ENCODE results near the gene TEX50. TPM values are rescaled to one million over a fixed set of nuclear protein-coding genes. Genes with fewer than 3 reads are reported as not detected.
"Not testable (repeated sequence)": the region's sequence is repeated elsewhere in the genome, so short reads cannot be mapped to it uniquely, and the experiment has no call there.

TEX50 gene
- total and polyA plus RNA-seq, 2 experiments from 2014 or later: not detected

DNA sequence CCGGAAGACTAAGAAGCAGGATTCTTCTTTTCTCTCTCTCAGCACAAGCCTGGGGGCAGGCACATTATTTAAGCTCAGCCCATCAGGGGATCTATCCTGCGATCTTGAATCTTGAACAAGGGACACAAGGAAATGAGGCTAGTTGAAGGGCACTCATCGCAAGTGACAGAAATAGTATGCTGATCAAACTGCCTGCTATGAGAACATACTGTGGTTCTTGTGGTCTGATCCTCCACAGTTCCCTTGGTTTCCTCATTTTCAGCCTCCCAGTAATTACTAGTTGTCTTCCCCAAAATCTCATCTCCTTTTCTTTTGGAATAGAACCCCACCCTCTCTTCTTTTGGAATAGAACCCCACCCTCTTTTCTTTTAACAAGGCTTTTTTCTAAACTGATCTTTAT is 28.0 kb downstream of the TEX50 start:
- Histone ChIP-seq H3K36me3 (ENCODE audit: low read depth) (no peaks in the 10 kb centered on the region), H3K27ac (no peak overlapping the region), H3K79me2 (ENCODE audit: insufficient read depth) (no peaks in the 10 kb centered on the region), H3K4me2 (ENCODE audit: unreplicated experiment) (no peak overlapping the region), H3K9ac (no peak overlapping the region), H3K9me3 (ENCODE audit: low read depth) (no peaks in the 10 kb centered on the region), H2AFZ (no peak overlapping the region), H3K4me3 (no peak overlapping the region), H3F3A (ENCODE audit: insufficient read depth) (no peaks in the 10 kb centered on the region), H3K9me2 (ENCODE audit: insufficient read depth) (no peaks in the 10 kb centered on the region), H4K20me1 (ENCODE audit: insufficient read depth) (no peaks in the 10 kb centered on the region), H3K27me3 (replicated peaks; ENCODE audit: insufficient read depth) (peaks cover 2% of the 10 kb centered on the region; the same call in 1 of the 2 replicates), H3K4me1 (ENCODE audit: insufficient read depth) (peaks cover 3% of the 10 kb centered on the region; the same call in 1 of the 2 replicates)
- in situ Hi-C loops (cut with MboI): no loop called here
- TF ChIP-seq EZH2 (IDR thresholded peaks at IDR 0.05; ENCODE audit: insufficient read depth, poor library complexity, severe bottlenecking): no peak
- no peak for TF ChIP-seq EZH2phosphoT487 (IDR thresholded peaks at IDR 0.05; ENCODE audit: insufficient read depth, low read depth)
- no peak for DNase-seq
- 83 to 84% methylated on average over 3 of the region's 3 CpGs for WGBS, 2 experiments (ENCODE audit: low coverage in 1 of 2, low lambda C conversion rate in 2 of 2, missing lambda C conversion rate in 2 of 2)

DNA sequence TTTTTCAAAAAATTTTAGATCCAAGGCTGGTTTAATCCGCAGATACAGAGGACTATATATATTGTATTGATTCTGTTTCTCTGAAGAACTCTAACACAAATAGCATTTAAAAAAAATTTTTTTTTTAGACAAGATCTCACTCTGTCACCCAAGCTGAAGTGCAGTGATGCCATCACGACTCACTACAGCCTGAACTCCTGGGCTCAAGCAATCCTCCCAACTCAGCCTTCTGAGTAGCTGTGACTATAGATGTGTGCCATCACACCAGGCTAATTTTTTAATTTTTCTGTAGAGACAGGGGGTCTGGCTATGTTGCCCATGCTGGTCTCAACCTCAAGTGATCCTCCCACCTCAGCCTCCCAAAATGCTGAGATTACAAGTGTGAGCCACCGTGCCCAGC is 31.5 kb downstream of the TEX50 start:
- Histone ChIP-seq H3K4me3 (no peak overlapping the region), H3K27ac (no peak overlapping the region), H3K79me2 (ENCODE audit: insufficient read depth) (no peaks in the 10 kb centered on the region), H2AFZ (no peak overlapping the region), H3K4me1 (ENCODE audit: insufficient read depth) (peaks cover 3% of the 10 kb centered on the region; the same call in 1 of the 2 replicates), H3F3A (ENCODE audit: insufficient read depth) (no peaks in the 10 kb centered on the region), H4K20me1 (ENCODE audit: insufficient read depth) (no peaks in the 10 kb centered on the region), H3K9me3 (ENCODE audit: low read depth) (no peaks in the 10 kb centered on the region), H3K9me2 (ENCODE audit: insufficient read depth) (no peaks in the 10 kb centered on the region), H3K36me3 (ENCODE audit: low read depth) (no peaks in the 10 kb centered on the region), H3K9ac (no peak overlapping the region), H3K27me3 (replicated peaks; ENCODE audit: insufficient read depth) (peaks cover 11% of the 10 kb centered on the region), H3K4me2 (ENCODE audit: unreplicated experiment) (no peak overlapping the region)
- peak; percentile 55 for DNase-seq
- TF ChIP-seq EZH2 (IDR thresholded peaks at IDR 0.05; ENCODE audit: insufficient read depth, poor library complexity, severe bottlenecking) (no peak), EZH2phosphoT487 (IDR thresholded peaks at IDR 0.05; ENCODE audit: insufficient read depth, low read depth) (no peak)
- WGBS, 2 experiments (ENCODE audit: low coverage in 1 of 2, low lambda C conversion rate in 2 of 2, missing lambda C conversion rate in 2 of 2): 34 to 43% methylated on average over 3 of the region's 3 CpGs
- in situ Hi-C loops (cut with MboI): no loop called here

DNA sequence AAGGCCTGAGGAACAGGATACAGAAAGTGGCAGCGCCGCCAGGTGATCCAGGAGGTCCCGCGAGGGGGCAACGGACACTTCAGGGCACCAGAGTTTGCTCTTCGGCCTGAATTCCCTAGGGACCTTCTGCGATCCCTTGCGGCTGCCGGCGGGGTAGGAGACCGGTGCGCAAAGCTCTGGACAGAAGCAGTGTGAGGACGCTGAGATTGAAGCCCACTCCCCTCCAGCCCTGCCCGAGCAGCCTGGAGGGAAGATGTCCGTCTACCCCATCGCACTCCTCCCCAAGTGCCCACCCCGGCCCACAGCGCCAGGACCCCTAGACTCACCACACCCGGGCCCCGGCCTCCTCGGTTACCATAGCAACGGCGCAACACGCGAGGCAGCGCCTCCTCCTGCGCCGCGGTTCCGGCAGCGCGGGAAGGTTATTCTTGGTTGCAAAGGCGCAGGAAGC is 34.4 kb downstream of the TEX50 start, which contains the start of gene ANKRD45:
Gene ANKRD45 (minus strand): TSS at position 361 of the 451 bp plus-strand sequence. CDS start 10,433 bp downstream, outside the sequence.
- Histone ChIP-seq H3K36me3 (ENCODE audit: low read depth) (no peaks in the 10 kb centered on the region), H3K27ac (no peak within 1 kb of the TSS), H3K27me3 (replicated peaks; ENCODE audit: insufficient read depth) (peaks cover 11% of the 10 kb centered on the region), H3K4me2 (ENCODE audit: unreplicated experiment) (peak within 1 kb of the TSS; percentile 65), H2AFZ (peak within 1 kb of the TSS; percentile 70), H3F3A (ENCODE audit: insufficient read depth) (no peaks in the 10 kb centered on the region), H3K4me3 (peak within 1 kb of the TSS; percentile 63), H3K4me1 (ENCODE audit: insufficient read depth) (peaks cover 3% of the 10 kb centered on the region; the same call in 1 of the 2 replicates), H3K9me2 (ENCODE audit: insufficient read depth) (no peaks in the 10 kb centered on the region), H3K9me3 (ENCODE audit: low read depth) (no peaks in the 10 kb centered on the region), H3K79me2 (ENCODE audit: insufficient read depth) (no peaks in the 10 kb centered on the region), H4K20me1 (ENCODE audit: insufficient read depth) (no peaks in the 10 kb centered on the region), H3K9ac (peak within 1 kb of the TSS; percentile 39; the same call in 1 of the 2 replicates)
- WGBS, 2 experiments (ENCODE audit: low coverage in 1 of 2, low lambda C conversion rate in 2 of 2, missing lambda C conversion rate in 2 of 2): 4 to 5% methylated on average over 21 to 33 of the region's 33 CpGs
- TF ChIP-seq EZH2phosphoT487 (IDR thresholded peaks at IDR 0.05; ENCODE audit: insufficient read depth, low read depth): no peak
- no peak for TF ChIP-seq EZH2 (IDR thresholded peaks at IDR 0.05; ENCODE audit: insufficient read depth, poor library complexity, severe bottlenecking)
- DNase-seq: peak; percentile 66
- in situ Hi-C loops (cut with MboI): no loop called here

DNA sequence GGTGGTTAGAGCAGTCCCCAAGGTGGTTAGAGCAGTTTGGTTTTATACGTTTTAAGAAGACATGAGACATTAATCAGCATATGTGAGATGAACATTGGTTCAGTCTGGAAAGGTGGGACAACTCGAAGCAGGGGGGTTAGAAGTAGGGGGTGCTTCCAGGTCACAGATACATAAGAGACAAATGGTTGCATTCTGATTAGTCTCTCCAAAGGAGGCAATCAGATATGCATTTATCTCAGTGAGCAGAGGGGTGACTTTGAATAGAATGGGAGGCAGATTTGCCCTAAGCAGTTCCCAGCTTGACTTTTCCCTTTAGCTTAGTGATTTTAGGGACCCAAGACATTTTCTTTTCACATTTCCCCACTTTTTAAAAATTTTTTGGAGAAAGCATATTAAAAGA is 39.4 kb downstream of the TEX50 start:
- H3K27me3 ChIP-seq (replicated peaks; ENCODE audit: insufficient read depth); H3K4me3 ChIP-seq; H3K9ac ChIP-seq; H2AFZ ChIP-seq; H3K4me1 ChIP-seq (ENCODE audit: insufficient read depth); H3K79me2 ChIP-seq (ENCODE audit: insufficient read depth); DNase-seq; H3K36me3 ChIP-seq (ENCODE audit: low read depth); in situ Hi-C loops (cut with MboI); H3K9me3 ChIP-seq (ENCODE audit: low read depth); H3K9me2 ChIP-seq (ENCODE audit: insufficient read depth); H3F3A ChIP-seq (ENCODE audit: insufficient read depth); H3K27ac ChIP-seq; H4K20me1 ChIP-seq (ENCODE audit: insufficient read depth); H3K4me2 ChIP-seq (ENCODE audit: unreplicated experiment): not testable (repeated sequence)
- 40 to 52% methylated on average over 2 of the region's 2 CpGs for WGBS, 2 experiments (ENCODE audit: low coverage in 1 of 2, low lambda C conversion rate in 2 of 2, missing lambda C conversion rate in 2 of 2)

DNA sequence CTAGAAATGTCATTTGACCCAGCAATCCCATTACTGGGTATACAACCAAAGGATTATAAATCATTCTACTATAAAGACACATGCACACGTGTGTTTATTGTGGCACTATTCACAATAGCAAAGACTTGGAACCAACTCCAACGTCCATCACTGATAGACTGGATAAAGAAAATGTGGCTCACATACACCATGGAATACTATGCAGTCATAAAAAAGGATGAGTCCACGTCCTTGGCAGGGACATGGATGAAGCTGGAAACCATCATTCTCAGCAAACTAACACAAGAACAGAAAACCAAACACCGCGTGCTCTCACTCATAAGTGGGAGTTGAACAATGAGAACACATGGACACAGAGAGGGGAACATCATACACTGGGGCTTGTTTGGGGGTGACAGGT is 45.0 kb downstream of the TEX50 start:
- H3K4me3 ChIP-seq; H3K9me2 ChIP-seq (ENCODE audit: insufficient read depth); in situ Hi-C loops (cut with MboI); H3K27ac ChIP-seq; H2AFZ ChIP-seq; H3K27me3 ChIP-seq (replicated peaks; ENCODE audit: insufficient read depth); H3F3A ChIP-seq (ENCODE audit: insufficient read depth); H3K4me2 ChIP-seq (ENCODE audit: unreplicated experiment); H3K9me3 ChIP-seq (ENCODE audit: low read depth); H3K4me1 ChIP-seq (ENCODE audit: insufficient read depth); H3K9ac ChIP-seq; H3K79me2 ChIP-seq (ENCODE audit: insufficient read depth); H3K36me3 ChIP-seq (ENCODE audit: low read depth); H4K20me1 ChIP-seq (ENCODE audit: insufficient read depth); DNase-seq: not testable (repeated sequence)
- WGBS, 2 experiments (ENCODE audit: low coverage in 1 of 2, low lambda C conversion rate in 2 of 2, missing lambda C conversion rate in 2 of 2): 43 to 46% methylated on average over 5 of the region's 5 CpGs

Data from GM23248 (cell line).